ENCODE data around the gene ELOVL2. TPM values are rescaled to one million over a fixed set of nuclear protein-coding genes. Genes with fewer than 3 reads are reported as not detected.

Gene ELOVL2
- total and polyA plus RNA-seq, 10 of the 15 experiments (the other 5 are each of a cell fraction or from before 2014, with no cell fraction given): 0.01 to 0.03 TPM; not detected in 8

DNA sequence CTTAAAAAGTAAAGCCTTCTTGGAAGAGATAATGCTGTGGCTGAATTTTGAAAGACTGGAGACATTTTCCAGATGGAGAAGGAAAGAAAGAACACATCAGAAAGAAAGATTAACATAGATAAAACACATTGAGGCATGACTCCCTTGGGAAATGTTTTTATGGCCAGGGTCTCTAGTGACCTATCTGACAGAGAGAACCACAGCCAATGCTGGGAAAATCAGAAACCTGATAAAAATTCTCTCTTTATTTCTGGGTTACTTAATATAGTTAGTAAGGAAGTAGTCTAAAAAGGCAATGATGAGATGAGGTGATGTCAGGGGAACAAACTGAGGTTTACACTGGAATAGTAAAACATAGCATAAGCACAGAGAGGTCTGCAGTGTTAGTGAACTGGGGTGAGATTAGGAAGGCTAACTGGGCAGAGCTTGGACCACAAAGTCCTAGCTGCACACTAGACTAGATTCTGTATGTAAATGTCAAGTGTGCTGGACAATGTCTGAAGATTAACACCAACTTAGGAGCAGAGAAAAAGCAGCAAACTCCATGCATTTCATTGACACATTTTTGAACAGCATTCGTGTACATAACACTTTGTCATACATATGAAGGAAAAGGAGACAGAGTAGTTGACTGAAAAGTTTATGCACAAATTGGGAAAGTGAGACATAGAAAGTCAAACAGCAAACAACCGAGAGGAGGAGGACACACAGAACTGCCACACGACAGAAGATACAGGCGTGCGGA lies 31.0 kb downstream of the ELOVL2 start:
- BruUV-seq (replicated peaks): no TSS peak
- H3K27me3 ChIP-seq (replicated peaks in 1 of 2; ENCODE audit: control insufficient read depth in 2 of 2, insufficient read depth in 2 of 2, low read length in 1 of 2): peaks cover 0 to 5% of the 10 kb centered on the region in 2 experiments; a peak in 3 of 4 replicates
- no peak overlapping the region for H3K27ac ChIP-seq (ENCODE audit: control insufficient read depth, insufficient read depth)
- no peak overlapping the region for H3K9ac ChIP-seq (ENCODE audit: control insufficient read depth, insufficient read depth, low read length)
- ATAC-seq: no peak
- CTCF ChIA-PET: no interaction called here
- H3K9me3 ChIP-seq (replicated peaks; ENCODE audit: control insufficient read depth, insufficient read depth, low read length): no peaks in the 10 kb centered on the region
- in situ Hi-C loops (cut with MboI): no loop called here
- H3K4me3 ChIP-seq: no peak overlapping the region
- no peaks in the 10 kb centered on the region for H3K36me3 ChIP-seq (ENCODE audit: control insufficient read depth in 2 of 2, insufficient read depth in 2 of 2, low read length in 1 of 2)
- no peaks in the 10 kb centered on the region for H3K79me2 ChIP-seq (ENCODE audit: control insufficient read depth, insufficient read depth, low read length)
- no peak for DNase-seq (ENCODE audit: low read depth, low spot score)
- SMC1A ChIA-PET (ENCODE audit: uncharacterized antibody, unreplicated experiment): no interaction called here
- RAD21 ChIA-PET (ENCODE audit: unreplicated experiment): no interaction called here
- peaks cover 9% of the 10 kb centered on the region for H3K4me1 ChIP-seq (ENCODE audit: control insufficient read depth, insufficient read depth, low read length)
- intact Hi-C loops (cut with micrococcal nuclease; ENCODE audit: unreplicated experiment): no loop called here
- POLR2A ChIA-PET: no interaction called here
- 57% methylated on average over 5 of the region's 5 CpGs for WGBS (ENCODE audit: insufficient coverage, insufficient replicate concordance, low lambda C conversion rate, missing lambda C conversion rate)
- H2AFZ ChIP-seq (ENCODE audit: control insufficient read depth, low read depth, low read length): no peak overlapping the region
- TF ChIP-seq, protein P1, sequence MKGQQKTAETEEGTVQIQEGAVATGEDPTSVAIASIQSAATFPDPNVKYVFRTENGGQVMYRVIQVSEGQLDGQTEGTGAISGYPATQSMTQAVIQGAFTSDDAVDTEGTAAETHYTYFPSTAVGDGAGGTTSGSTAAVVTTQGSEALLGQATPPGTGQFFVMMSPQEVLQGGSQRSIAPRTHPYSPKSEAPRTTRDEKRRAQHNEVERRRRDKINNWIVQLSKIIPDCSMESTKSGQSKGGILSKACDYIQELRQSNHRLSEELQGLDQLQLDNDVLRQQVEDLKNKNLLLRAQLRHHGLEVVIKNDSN (IDR thresholded peaks at IDR 0.05; ENCODE audit: borderline replicate concordance, extremely low read length, insufficient read depth, low read depth, low read length): no peak
- TF ChIP-seq, protein P2, sequence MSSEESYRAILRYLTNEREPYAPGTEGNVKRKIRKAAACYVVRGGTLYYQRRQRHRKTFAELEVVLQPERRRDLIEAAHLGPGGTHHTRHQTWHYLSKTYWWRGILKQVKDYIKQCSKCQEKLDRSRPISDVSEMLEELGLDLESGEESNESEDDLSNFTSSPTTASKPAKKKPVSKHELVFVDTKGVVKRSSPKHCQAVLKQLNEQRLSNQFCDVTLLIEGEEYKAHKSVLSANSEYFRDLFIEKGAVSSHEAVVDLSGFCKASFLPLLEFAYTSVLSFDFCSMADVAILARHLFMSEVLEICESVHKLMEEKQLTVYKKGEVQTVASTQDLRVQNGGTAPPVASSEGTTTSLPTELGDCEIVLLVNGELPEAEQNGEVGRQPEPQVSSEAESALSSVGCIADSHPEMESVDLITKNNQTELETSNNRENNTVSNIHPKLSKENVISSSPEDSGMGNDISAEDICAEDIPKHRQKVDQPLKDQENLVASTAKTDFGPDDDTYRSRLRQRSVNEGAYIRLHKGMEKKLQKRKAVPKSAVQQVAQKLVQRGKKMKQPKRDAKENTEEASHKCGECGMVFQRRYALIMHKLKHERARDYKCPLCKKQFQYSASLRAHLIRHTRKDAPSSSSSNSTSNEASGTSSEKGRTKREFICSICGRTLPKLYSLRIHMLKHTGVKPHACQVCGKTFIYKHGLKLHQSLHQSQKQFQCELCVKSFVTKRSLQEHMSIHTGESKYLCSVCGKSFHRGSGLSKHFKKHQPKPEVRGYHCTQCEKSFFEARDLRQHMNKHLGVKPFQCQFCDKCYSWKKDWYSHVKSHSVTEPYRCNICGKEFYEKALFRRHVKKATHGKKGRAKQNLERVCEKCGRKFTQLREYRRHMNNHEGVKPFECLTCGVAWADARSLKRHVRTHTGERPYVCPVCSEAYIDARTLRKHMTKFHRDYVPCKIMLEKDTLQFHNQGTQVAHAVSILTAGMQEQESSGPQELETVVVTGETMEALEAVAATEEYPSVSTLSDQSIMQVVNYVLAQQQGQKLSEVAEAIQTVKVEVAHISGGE (CRISPR knock-in tag; IDR thresholded peaks at IDR 0.05): no peak
- no peak for TF ChIP-seq EED (IDR thresholded peaks at IDR 0.05; ENCODE audit: low read depth)
- TF ChIP-seq, protein P3, sequence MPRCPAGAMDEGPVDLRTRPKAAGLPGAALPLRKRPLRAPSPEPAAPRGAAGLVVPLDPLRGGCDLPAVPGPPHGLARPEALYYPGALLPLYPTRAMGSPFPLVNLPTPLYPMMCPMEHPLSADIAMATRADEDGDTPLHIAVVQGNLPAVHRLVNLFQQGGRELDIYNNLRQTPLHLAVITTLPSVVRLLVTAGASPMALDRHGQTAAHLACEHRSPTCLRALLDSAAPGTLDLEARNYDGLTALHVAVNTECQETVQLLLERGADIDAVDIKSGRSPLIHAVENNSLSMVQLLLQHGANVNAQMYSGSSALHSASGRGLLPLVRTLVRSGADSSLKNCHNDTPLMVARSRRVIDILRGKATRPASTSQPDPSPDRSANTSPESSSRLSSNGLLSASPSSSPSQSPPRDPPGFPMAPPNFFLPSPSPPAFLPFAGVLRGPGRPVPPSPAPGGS (IDR thresholded peaks at IDR 0.05; ENCODE audit: borderline replicate concordance, insufficient read depth, low read depth, low read length, poor library complexity, severe bottlenecking): no peak
- H3K4me2 ChIP-seq (ENCODE audit: control insufficient read depth, insufficient read depth): no peak overlapping the region
- H4K20me1 ChIP-seq (ENCODE audit: control insufficient read depth, insufficient read depth): no peaks in the 10 kb centered on the region
- no peak for FAIRE-seq

Measured in GM12878 (cell line).